CD4-positive, alpha-beta T cell (primary cell): Measurements from ENCODE around the gene DOCK2. TPM values are rescaled to one million over a fixed set of nuclear protein-coding genes. Genes with fewer than 3 reads are reported as not detected.
"Not testable (repeated sequence)": the region's sequence is repeated elsewhere in the genome, so short reads cannot be mapped to it uniquely, and the experiment has no call there.

Source experiments
- ATAC-seq: fragments of 200-7000 bp; cut with Tn5 transposase; one replicate; pipeline ENCODE4 v1.10.0; 2022; ENCODE audit warnings: mild to moderate bottlenecking; ENCODE audit not compliant: poor library complexity
- CTCF ChIA-PET: fragments of 350-600 bp; sonication (Branson Sonifier 250); formaldehyde crosslinking; loops from one replicate; lab custom pipeline; 2021; ENCODE audit warnings: antibody characterized with exemption, inconsistent platforms; lab: Charles Lee
- POLR2A ChIA-PET: fragments of 350-600 bp; sonication (Branson Sonifier 250); formaldehyde crosslinking; loops from one replicate; lab custom pipeline; 2021; ENCODE audit warnings: antibody characterized with exemption, inconsistent platforms; lab: Charles Lee
- DNase-seq, 14 experiments: peaks; one replicate each; pipeline ENCODE4 v3.0.0-alpha.2; 2013 to 2020; ENCODE audit warnings: mixed read lengths in 2 of 14
- H3K27ac ChIP-seq, 2 donors: one replicate each; pipeline versions ENCODE4 v1.5.1 to v1.7.0; 2013; ENCODE audit warnings: low read length in 2 of 2, low read depth in 1 of 2, mild to moderate bottlenecking in 1 of 2
- H3K27me3 ChIP-seq, 2 experiments: 1 replicate in 1 of 2; 2 replicates in 1 of 2; pipeline versions ENCODE4 v1.6.1 to v1.7.0; 2013; ENCODE audit warnings: low read length in 2 of 2, control low read depth in 1 of 2, mild to moderate bottlenecking in 1 of 2, moderate library complexity in 1 of 2; ENCODE audit not compliant: insufficient read depth in 2 of 2, control insufficient read depth in 1 of 2
- H3K36me3 ChIP-seq: one replicate; pipeline ENCODE4 v1.6.1; 2013; ENCODE audit warnings: low read length, control low read depth; ENCODE audit not compliant: insufficient read depth
- H3K4me1 ChIP-seq: one replicate; pipeline ENCODE4 v1.6.1; 2013; ENCODE audit warnings: low read length, control low read depth; ENCODE audit not compliant: insufficient read depth
- H3K4me3 ChIP-seq: one replicate; pipeline ENCODE4 v1.5.1; 2013; ENCODE audit warnings: mild to moderate bottlenecking, low read length, moderate library complexity
- H3K9me3 ChIP-seq, 2 experiments: 1 replicate in 1 of 2; 2 replicates in 1 of 2; pipeline versions ENCODE4 v1.6.1 to v1.7.0; 2013; ENCODE audit warnings: low read length in 2 of 2, mild to moderate bottlenecking in 2 of 2, control low read depth in 1 of 2, moderate library complexity in 1 of 2; ENCODE audit not compliant: control insufficient read depth in 1 of 2, insufficient read depth in 1 of 2
- H3K27ac Mint-ChIP-seq: one replicate; pipeline ENCODE4 v1.8.0; 2020; ENCODE audit warnings: mixed read lengths
- H3K27me3 Mint-ChIP-seq: one replicate; pipeline ENCODE4 v1.8.0; 2021; ENCODE audit warnings: mixed read lengths
- H3K36me3 Mint-ChIP-seq: one replicate; pipeline ENCODE4 v1.8.0; 2021; ENCODE audit warnings: low read depth, mixed read lengths
- H3K4me1 Mint-ChIP-seq: one replicate; pipeline ENCODE4 v1.8.0; 2021; ENCODE audit warnings: low read depth, mixed read lengths
- H3K4me3 Mint-ChIP-seq: one replicate; pipeline ENCODE4 v1.8.0; 2020; ENCODE audit warnings: mild to moderate bottlenecking, mixed read lengths
- H3K9me3 Mint-ChIP-seq: one replicate; pipeline ENCODE4 v1.8.0; 2020; ENCODE audit warnings: mixed read lengths
- CTCF ChIP-seq: fragments of 200-600 bp; IDR thresholded peaks from one replicate; pipeline ENCODE4 v1.8.0; 2022; ENCODE audit warnings: antibody characterized with exemption, mild to moderate bottlenecking
- intact Hi-C, 2 experiments: fragments of 100-400 bp; cut with DNase I in 1 of 2; cut with micrococcal nuclease in 1 of 2; formaldehyde crosslinking; loops; one replicate each; pipeline versions ENCODE4 v1.15.1 to v1.9.0; 2023 to 2025; cut with DNase I, micrococcal nuclease
- total RNA-seq, 174 experiments: library from RNA in 2 of 174; stranded (reverse) in 2 of 174; gene quantifications; one replicate each; pipeline ENCODE4 v1.2.3 and lab custom pipeline; 2021 to 2026

DOCK2 gene
- total RNA-seq, 2 experiments from 2014 or later, result 220 to 229 TPM

GRCh38 chr5:169749295-169749694, 112.2 kb downstream of the DOCK2 start:
- Histone ChIP-seq H3K36me3 (peaks cover 93% of the 10 kb centered on the region), H3K9me3 (no peaks in the 10 kb centered on the region), H3K27me3 (no peaks in the 10 kb centered on the region), H3K27ac (no peak overlapping the region), H3K4me3 (no peak overlapping the region), H3K4me1 (no peaks in the 10 kb centered on the region)
- Mint-ChIP-seq H3K36me3 (peaks cover 99% of the 10 kb centered on the region), H3K27ac (no peak overlapping the region), H3K9me3 (no peaks in the 10 kb centered on the region), H3K4me3 (no peak overlapping the region), H3K4me1 (no peaks in the 10 kb centered on the region), H3K27me3 (no peaks in the 10 kb centered on the region)
- no peak for DNase-seq
- no peak for ATAC-seq
- intact Hi-C loops, result no loop called here
- ChIA-PET CTCF (no interaction called here), POLR2A (no interaction called here)
- TF ChIP-seq CTCF, result no peak

- H3K27ac Mint-ChIP-seq, result no peak overlapping the region
Measured at GRCh38 chr5:169751490-169751889, 114.4 kb downstream of the DOCK2 start.

GRCh38 chr5:169752566-169752965, 115.5 kb downstream of the DOCK2 start:
- H3K27ac Mint-ChIP-seq, ATAC-seq, POLR2A ChIA-PET, H3K4me3 ChIP-seq, H3K4me1 Mint-ChIP-seq, DNase-seq, H3K9me3 Mint-ChIP-seq, H3K27me3 Mint-ChIP-seq, H3K9me3 ChIP-seq, H3K4me3 Mint-ChIP-seq, H3K27me3 ChIP-seq, H3K4me1 ChIP-seq, H3K27ac ChIP-seq, intact Hi-C loops: not testable (repeated sequence)
- CTCF ChIA-PET, result interaction anchor here (0.6 kb wide), 1 partner anchor 49 kb away, joined by 4 read pairs; no protein-coding TSS in a partner anchor
- H3K36me3 Mint-ChIP-seq, result peaks cover 88% of the 10 kb centered on the region
- H3K36me3 ChIP-seq, result peaks cover 81% of the 10 kb centered on the region

More at GRCh38 chr5:169751490-169751889, 114.4 kb downstream of the DOCK2 start:
- Mint-ChIP-seq H3K4me1 (no peaks in the 10 kb centered on the region), H3K27me3 (no peaks in the 10 kb centered on the region), H3K9me3 (no peaks in the 10 kb centered on the region), H3K36me3 (peaks cover 90% of the 10 kb centered on the region), H3K4me3 (no peak overlapping the region)
- Histone ChIP-seq H3K27ac (no peak overlapping the region), H3K4me1 (no peaks in the 10 kb centered on the region), H3K9me3 (no peaks in the 10 kb centered on the region), H3K4me3 (no peak overlapping the region), H3K27me3 (no peaks in the 10 kb centered on the region), H3K36me3 (peaks cover 84% of the 10 kb centered on the region)
- ChIA-PET POLR2A (no interaction called here), CTCF (no interaction called here)
- ATAC-seq (no peak), DNase-seq (no peak)
- TF ChIP-seq CTCF, result no peak
- intact Hi-C loops, result no loop called here

- CTCF ChIA-PET, result no interaction called here
- H3K27ac Mint-ChIP-seq, result no peak overlapping the region
- Histone ChIP-seq H3K27me3 (no peaks in the 10 kb centered on the region), H3K9me3 (no peaks in the 10 kb centered on the region), H3K4me3 (no peak overlapping the region), H3K36me3 (peaks cover 81% of the 10 kb centered on the region), H3K4me1 (no peaks in the 10 kb centered on the region), H3K27ac (no peak overlapping the region)
- ATAC-seq (no peak), DNase-seq (no peak)
- H3K36me3 Mint-ChIP-seq, result peaks cover 86% of the 10 kb centered on the region
- TF ChIP-seq CTCF, result no peak
- H3K4me1 Mint-ChIP-seq, result no peaks in the 10 kb centered on the region
- H3K4me3 Mint-ChIP-seq, result no peak overlapping the region
- POLR2A ChIA-PET, result no interaction called here
- H3K9me3 Mint-ChIP-seq, result no peaks in the 10 kb centered on the region
- H3K27me3 Mint-ChIP-seq, result no peaks in the 10 kb centered on the region
- intact Hi-C loops, result no loop called here
Measured at GRCh38 chr5:169753795-169754194, 116.7 kb downstream of the DOCK2 start.
